HCEC 1CT (cell line): Measurements from ENCODE around the gene CPVL.
"Not testable (repeated sequence)": the region's sequence is repeated elsewhere in the genome, so short reads cannot be mapped to it uniquely, and the experiment has no call there.

ENCODE experiments used
- DNase-seq: peaks from one replicate; pipeline ENCODE4 v3.0.0-alpha.2; 2017

Gene CPVL

DNA sequence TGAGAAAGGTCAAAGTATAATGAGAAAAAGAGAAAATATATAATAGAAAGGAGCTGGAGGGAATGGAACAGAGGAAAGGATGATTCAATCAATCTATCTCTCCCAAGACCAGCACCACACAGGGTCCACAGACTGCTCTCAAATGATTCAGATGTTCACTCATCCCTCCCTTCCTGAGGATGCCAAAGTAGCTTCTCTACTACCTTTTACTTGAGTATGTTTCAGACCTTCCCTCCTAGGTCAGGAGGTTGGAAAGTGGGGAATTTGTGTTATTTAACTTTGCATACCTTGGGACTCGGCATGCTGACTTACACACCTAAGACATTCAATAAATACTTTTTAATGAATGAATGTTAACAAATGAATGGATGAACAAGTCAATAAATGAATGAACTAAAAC is 30.6 kb downstream of the CPVL start:
- no peak for DNase-seq

GRCh38 chr7:29115130-29115687 is 31.1 kb downstream of the CPVL start:
- no peak for DNase-seq

- DNase-seq: not testable (repeated sequence)
Measured at GRCh38 chr7:29114266-29114665, 32.1 kb downstream of the CPVL start.

DNA sequence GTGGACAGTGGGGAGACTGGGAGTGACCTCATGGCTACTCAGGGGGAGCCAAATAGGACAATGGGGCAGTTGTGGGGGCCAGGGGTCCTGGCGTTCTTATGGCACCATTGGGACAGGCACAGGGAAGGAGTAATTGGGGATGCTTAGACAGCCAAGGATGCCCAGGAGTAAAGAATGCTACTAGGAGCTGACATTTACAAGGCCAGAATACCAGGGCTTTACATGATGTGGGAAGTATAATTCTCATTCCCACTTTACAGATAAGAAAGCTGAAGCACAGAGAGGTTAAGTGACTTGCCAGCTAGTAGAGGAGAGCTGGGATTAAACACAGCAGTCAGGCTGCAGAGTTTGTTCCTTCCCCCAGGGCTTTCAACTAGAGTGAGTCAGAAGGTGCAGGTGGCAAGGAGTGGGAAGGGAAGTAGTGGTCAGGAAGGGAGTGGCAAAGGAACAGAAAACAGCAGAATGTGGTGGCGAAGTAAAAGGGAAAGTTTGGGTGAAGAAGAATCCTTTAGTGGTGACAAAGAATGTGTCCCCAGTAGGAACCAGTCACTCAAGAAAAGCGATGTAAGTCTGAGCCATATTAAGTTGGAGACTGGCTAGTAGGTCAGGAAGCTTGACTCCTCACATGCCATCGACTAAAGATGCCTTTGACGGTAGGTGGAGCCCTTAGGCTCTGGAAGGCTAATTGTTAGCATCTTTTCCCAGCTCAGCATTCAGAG is 32.8 kb downstream of the CPVL start:
- DNase-seq: no peak

DNA sequence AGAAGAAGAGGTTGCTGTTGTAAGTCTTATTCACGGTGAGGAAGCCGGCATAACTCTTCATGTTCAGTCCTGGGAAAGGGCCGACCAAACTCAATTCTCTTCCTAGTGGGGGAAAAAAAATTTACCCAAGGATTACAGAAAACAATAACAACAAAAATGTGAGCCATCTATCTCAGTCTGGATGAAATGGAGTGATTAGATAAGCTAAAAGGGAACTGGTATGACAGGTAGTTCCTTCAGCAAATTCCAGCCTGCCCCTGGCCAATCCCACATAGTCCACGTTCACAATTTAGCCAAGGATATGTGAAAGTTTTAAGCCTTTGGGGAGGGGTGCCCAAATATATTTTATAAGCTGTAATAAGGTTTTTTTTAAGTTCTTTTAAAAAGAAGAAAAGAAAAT is 33.6 kb downstream of the CPVL start:
- no peak for DNase-seq

DNA sequence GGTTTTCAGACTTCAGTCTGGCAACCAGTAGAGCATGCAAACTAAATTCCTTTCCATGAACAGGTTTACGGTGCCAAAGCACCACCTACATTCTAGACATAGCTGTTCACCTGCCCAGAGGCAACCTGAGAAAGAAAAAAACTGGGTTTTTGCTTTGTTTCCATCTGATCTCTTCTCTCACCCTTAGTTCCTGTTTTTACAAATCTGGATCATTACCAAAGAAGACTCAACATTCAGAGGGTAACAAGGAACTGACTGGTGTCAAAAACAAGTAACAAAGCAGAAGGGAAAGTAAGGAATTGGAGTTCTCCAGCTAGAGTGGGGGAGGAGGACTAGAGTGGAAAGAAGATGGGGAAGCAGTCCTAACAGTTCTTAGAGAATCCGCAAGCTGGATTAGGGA is 36.4 kb downstream of the CPVL start:
- no peak for DNase-seq

- DNase-seq: no peak
Measured at GRCh38 chr7:29109358-29109757, 37.0 kb downstream of the CPVL start.

GRCh38 chr7:29107056-29107455 is 39.3 kb downstream of the CPVL start:
- no peak for DNase-seq

GRCh38 chr7:29106669-29106988 is 39.7 kb downstream of the CPVL start:
- DNase-seq: no peak

DNA sequence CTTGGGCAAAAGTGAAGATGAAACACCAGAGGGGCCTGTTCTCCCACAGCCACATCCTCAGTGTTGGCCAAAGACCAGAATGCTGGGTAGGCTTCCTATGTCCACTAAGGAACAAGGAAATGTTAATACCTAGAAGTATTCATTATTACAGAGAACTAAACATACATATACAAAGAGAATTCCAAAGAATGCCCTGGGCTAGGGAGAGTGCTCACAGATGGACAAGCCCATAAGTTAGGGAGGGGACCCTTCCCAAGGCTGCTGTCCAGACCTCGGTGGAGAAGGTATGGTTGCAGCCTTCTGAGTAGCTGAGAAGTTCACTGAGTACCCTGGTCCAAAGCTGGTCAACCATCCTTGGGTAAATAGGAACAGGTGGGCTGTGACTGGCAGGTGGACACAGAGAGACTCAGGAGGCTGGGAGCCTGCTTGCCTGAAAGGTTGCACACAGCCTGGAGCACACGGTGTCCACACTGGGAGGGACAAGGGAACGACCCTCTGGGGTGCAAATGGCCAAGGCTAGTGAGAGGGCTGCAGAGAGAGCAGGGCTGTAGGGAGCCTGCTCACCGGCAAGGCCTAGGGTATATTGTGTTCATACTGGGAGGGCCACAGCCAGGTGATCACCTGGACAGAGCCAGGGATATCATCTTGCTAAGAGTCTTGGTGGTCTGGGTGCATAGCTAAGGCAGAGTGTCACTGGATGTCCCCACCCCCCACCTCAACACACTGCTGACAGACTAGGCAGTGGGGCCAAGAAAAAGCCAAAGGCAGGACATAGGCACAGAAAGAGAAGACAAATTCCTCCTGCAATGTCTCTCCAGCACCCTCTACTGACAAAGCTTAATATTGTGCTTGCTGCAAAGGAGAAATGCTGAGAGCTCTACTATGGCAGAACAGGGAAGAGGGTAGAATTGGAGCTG is 40.3 kb downstream of the CPVL start:
- peak; percentile 28 for DNase-seq

DNA sequence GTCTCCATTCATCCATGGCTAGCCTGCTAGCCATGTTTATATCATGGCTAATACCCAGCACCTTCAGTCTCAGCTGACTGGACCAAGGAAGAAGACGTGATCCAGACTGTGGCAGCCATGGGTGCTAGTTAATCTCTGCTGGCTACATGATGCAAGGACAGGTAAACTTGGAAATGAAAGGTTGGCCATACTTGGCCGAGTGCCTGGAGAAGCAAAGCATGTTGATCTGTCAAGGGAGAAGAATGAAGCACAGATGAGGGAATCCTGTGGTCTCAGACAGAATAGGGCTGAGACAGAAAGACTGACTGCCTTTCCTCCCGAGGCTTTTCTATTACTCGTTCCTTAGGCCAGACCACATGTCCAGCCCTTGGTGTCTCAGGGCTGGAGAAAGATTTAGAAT is 41.1 kb downstream of the CPVL start:
- DNase-seq: no peak

DNA sequence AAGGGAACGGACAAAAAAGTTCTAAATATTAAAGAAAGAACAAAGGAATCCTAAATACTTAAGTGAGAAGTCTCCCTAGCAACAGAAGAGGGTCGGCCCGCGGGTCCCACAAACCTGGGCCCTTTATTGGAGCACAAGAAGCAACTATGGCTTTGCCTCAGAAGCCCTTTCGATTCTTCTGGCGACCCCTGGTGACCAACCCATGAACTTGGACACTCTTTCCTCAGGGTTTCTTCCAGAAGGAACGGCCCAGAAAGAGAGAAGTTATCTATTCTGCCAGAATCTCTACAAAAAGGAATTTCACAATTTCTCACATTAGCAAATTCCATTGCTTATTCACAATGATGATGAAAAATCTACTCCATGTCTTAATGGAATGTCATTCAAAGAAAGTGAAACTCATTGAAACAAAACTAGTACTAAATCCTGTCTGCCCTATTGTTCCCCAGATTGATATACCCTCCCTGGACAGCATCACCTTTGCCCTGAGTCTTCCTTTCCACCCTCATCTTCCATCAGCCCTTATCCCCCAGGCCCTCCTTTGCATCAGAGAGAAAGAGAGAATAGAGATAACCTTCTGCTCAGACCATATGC is 43.7 kb downstream of the CPVL start:
- peak; percentile 60 for DNase-seq

DNA sequence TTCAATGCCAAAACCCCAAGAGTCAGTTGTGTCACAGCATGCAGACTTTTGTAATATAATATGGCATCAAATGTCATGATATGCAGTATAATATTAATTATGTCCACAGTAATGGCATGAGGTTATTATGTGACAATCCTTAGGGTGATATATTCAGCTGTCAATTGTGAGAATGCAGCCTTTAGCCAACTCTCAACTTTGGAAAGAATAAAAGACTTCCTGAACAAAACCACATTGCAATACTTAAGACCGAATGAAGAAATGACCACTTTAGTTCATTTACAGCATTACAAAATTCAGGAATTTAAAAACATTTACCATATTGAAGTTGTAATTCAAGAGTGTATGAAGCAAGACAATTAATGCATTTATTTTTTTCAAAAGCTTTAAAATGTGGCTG is 45.4 kb downstream of the CPVL start:
- no peak for DNase-seq

- DNase-seq: no peak
Measured at GRCh38 chr7:29099896-29100847, 46.2 kb downstream of the CPVL start.

GRCh38 chr7:29096446-29096730 is 49.9 kb downstream of the CPVL start:
- no peak for DNase-seq

DNA sequence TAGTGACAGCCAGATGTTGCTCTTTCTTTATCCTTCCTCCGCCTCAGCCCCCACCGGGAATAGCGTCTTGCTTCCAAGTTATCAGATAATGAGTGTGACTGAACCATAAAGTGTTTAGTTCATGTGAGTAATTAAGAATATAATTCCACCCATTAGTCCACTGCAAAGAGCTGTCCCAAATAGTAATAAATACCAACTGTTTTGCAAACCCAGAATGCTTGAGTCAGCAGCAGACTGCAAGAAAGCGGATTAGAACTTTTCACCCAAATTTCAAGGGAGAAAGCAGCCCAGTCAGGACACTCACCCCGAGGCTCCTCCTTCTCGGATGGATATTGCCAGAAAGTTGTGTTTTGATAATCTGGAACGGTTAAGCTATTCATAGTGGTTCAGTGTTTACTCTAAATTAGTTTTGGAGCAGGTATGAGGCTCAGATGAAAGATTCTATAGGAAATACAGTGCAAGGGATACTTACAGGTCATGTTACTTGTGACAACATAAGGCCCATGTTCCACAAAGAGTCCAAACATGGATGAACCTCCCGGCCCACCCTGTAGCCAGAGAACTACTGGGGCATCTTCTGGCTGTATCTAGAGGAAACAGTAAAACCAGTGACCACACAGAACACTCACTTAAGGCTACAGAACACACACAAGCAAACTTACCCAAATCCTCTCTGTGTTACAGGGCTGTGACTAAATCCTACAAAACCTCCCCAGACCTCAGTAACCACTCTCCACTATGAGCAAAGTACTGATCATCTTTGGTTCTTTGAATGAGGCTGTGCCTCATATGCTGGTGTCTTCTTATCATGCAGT is 50.5 kb downstream of the CPVL start:
- DNase-seq: no peak

GRCh38 chr7:29093091-29093490 is 53.2 kb downstream of the CPVL start:
- not testable (repeated sequence) for DNase-seq

DNA sequence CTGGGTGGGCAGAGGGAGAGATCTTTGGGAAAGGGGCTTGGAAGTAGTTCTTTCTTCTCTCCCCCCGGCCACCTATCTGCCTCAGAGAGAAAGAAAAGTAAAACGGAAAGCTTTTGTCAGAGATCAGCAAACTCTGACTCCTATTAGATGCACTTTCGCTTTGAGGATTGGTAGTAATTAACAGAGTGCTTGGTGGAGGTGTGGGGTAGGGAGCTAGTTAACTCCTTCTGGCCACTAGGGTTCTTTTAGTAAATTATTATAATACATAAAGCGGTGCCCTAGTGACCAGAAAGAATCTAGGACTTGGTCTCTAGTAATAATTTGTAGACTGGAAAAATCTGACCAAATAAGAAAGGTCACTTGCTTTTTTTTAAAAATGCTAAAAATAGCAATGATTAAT is 54.6 kb downstream of the CPVL start:
- peak; percentile 27 for DNase-seq

DNA sequence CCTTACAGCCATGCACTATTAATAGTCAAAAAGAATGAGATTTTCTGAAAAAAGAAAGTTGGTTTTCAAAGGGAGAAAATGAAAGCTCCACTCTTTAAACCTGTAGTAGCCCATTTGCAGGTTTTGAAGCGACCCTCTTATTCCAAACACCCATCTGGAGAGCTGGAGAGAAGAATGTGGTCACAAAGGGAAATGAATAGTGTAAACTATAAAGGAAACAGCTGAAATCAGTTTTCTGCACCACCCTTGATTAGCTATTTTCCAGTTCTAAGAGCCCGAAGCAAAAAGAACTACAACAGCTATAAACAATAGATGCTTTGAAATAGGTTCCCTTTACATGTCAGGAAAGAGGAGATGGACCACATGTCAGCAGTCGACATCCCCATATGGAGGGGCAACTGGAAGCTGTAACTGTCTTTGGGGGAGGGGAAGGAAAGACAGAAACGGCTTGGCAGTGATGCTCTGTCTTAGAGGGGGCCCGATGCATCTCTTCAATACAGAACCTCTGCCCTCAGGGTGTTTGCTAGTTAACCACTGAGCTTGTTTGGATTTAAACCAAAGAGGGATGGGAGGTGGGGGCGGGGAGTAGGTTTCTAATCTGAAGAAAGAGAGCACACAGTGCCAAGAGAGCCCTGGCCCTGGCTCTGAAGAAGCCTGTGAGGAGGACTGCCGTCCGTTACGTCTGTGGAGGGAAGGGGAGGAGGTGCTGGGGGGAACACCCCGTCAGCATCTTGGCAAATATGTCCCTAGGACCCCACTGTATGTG is 55.3 kb downstream of the CPVL start:
- no peak for DNase-seq

- no peak for DNase-seq
Measured at GRCh38 chr7:29090151-29090805, 56.1 kb downstream of the CPVL start.

- DNase-seq: no peak
Measured at GRCh38 chr7:29087840-29088170, 58.5 kb downstream of the CPVL start.
